SK-N-MC (cell line): ENCODE measurements around the gene AARS2.

Source experiments
- EZH2 ChIP-seq: fragments of 200-600 bp; sonication (generic); IDR thresholded peaks from one replicate; pipeline ENCODE4 v1.6.1; 2017; ENCODE audit warnings: antibody characterized with exemption
- FOXP2 ChIP-seq: optimal IDR thresholded peaks from 2 replicates; pipeline ENCODE3; 2011; ENCODE audit warnings: mild to moderate bottlenecking, moderate library complexity; ENCODE audit not compliant: insufficient read depth; ENCODE audit errors: extremely low read length, control extremely low read depth
- POLR2AphosphoS5 ChIP-seq: IDR thresholded peaks from 2 replicates; pipeline ENCODE4 v1.6.1; 2012; ENCODE audit warnings: mild to moderate bottlenecking, low read depth, low read length, borderline replicate concordance

DNA sequence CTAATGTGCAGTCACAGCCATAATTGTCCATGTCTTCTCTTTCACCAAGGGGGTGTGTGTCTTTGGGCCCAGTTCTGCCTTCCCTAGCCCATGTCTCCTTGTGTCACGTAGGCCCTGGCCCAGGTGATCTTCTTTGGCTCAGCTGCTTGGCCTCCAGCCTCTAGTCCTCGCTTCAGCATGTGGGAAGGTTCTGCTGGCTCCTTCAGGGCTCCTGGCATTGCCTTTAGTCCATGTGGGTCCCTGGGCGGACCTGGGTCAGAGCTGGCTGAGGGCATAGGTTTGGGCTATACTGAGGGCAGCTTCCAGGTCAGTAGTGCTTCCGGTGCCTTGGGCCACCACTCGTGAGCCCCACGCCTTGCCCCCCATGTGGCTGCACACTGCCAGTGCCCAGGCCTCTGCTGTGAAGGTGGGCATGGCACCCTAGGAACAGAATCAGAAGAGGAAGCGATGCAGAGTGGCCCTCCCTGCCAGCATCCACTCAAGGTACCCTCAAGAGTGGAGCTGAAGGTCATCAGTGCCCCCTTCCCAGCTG is 12.8 kb downstream of the AARS2 start:
- TF ChIP-seq POLR2AphosphoS5 (no peak), EZH2 (no peak), FOXP2 (no peak)
